Hepatocyte (in vitro differentiated cells): Measurements from ENCODE around the gene ZBTB16. TPM values are rescaled to one million over a fixed set of nuclear protein-coding genes. Genes with fewer than 3 reads are reported as not detected.
A peak's percentile ranks its signal among the peaks of the same experiment; 100 is the strongest.

Experiments
- DNase-seq: peaks from one replicate; pipeline ENCODE4 v3.0.0-alpha.2; 2016; ENCODE audit warnings: low spot score
- H2AFZ ChIP-seq: fragments of 200-600 bp; sonication (generic); 2 replicates; pipeline ENCODE4 v1.6.0; 2016; ENCODE audit warnings: antibody characterized with exemption, mild to moderate bottlenecking
- H3K27ac ChIP-seq: fragments of 200-600 bp; sonication (generic); 2 replicates; pipeline ENCODE4 v1.5.1; 2016; ENCODE audit warnings: mild to moderate bottlenecking
- H3K27me3 ChIP-seq: fragments of 200-600 bp; sonication (generic); 2 replicates; pipeline ENCODE4 v1.6.1; 2016
- H3K36me3 ChIP-seq: fragments of 200-600 bp; sonication (generic); replicated peaks from 2 replicates; pipeline ENCODE4 v1.5.1; 2016; ENCODE audit warnings: low read depth; ENCODE audit not compliant: insufficient read depth
- H3K4me1 ChIP-seq: fragments of 200-600 bp; sonication (generic); 2 replicates; pipeline ENCODE4 v1.5.1; 2016; ENCODE audit warnings: mild to moderate bottlenecking, moderate library complexity; ENCODE audit not compliant: insufficient read depth
- H3K4me2 ChIP-seq: fragments of 200-600 bp; sonication (generic); 2 replicates; pipeline ENCODE4 v1.6.0; 2016
- H3K4me3 ChIP-seq: fragments of 200-600 bp; sonication (generic); 2 replicates; pipeline ENCODE4 v1.5.1; 2016; ENCODE audit warnings: mild to moderate bottlenecking
- H3K79me2 ChIP-seq: fragments of 200-600 bp; sonication (generic); 2 replicates; pipeline ENCODE4 v1.6.0; 2017; ENCODE audit warnings: mild to moderate bottlenecking
- H3K9me2 ChIP-seq: fragments of 200-600 bp; sonication (generic); replicated peaks from 2 replicates; pipeline ENCODE4 v1.6.0; 2017; ENCODE audit warnings: mild to moderate bottlenecking; ENCODE audit not compliant: insufficient read depth
- H3K9me3 ChIP-seq: fragments of 200-600 bp; sonication (generic); 2 replicates; pipeline ENCODE4 v1.5.1; 2016; ENCODE audit warnings: low read depth, mild to moderate bottlenecking
- H4K20me1 ChIP-seq: fragments of 200-600 bp; sonication (generic); 2 replicates; pipeline ENCODE4 v1.6.0; 2016; ENCODE audit warnings: mild to moderate bottlenecking; ENCODE audit not compliant: insufficient read depth, poor library complexity, severe bottlenecking
- EZH2 ChIP-seq: fragments of 200-600 bp; sonication (generic); IDR thresholded peaks from 2 replicates; pipeline ENCODE4 v1.6.1; 2016; ENCODE audit warnings: antibody characterized with exemption, mild to moderate bottlenecking, borderline replicate concordance
- EZH2phosphoT487 ChIP-seq: fragments of 200-600 bp; sonication (generic); IDR thresholded peaks from one replicate; pipeline ENCODE4 v1.6.1; 2018; ENCODE audit warnings: antibody characterized with exemption, mild to moderate bottlenecking, low read depth, moderate library complexity; ENCODE audit not compliant: unreplicated experiment, severe bottlenecking
- WGBS: methylation state at CpG from one replicate; pipeline ENCODE4 v1.1.6; 2016; ENCODE audit warnings: low lambda C conversion rate; ENCODE audit errors: missing lambda C conversion rate; 5-methylcytosine and 5-hydroxymethylcytosine counted together
- polyA plus RNA-seq: library from polyadenylated mRNA; unstranded; fragments of >200 nt; fragmentation: Nextera tagmentation; extraction: Ambion mirVana; gene quantifications from 2 replicates; pipeline ENCODE4 v1.2.1, GENCODE V29; 2016
- total RNA-seq: library from RNA; depleted of rRNA; stranded (reverse); fragments of >200 nt; gene quantifications from 2 replicates; pipeline ENCODE4 v1.2.3, GENCODE V29; 2014
- TF ChIP-seq, protein P1 (sequence below): fragments of 200-600 bp; sonication (generic); IDR thresholded peaks from 2 replicates; pipeline ENCODE4 v1.5.1; 2016; ENCODE audit warnings: antibody characterized with exemption, mild to moderate bottlenecking; ENCODE audit not compliant: poor library complexity

The ZBTB16 gene
- total and polyA plus RNA-seq, 2 experiments from 2014 or later = 30.1 to 52.3 TPM

DNA sequence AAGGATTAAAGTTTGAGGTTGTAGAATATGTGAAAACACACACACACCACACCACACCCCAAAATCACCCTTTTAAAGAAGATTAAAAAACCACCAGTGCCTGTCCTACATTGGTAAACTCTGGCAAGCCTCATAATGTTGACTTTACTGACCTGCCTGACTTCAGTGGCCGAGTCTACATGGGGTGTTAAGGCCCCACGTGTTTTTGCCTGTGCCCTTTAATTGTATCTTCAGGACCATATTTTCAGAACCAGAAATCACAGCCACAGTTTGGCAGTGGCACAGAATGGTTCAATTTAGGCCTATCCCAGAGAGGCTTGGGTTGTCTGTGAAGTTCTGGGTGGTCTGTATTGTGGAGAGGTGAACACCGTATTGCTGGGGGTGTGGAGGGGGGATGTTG lies 33.4 kb downstream of the ZBTB16 start:
- TF ChIP-seq EZH2 (no peak), EZH2phosphoT487 (no peak)
- TF ChIP-seq, protein P1, sequence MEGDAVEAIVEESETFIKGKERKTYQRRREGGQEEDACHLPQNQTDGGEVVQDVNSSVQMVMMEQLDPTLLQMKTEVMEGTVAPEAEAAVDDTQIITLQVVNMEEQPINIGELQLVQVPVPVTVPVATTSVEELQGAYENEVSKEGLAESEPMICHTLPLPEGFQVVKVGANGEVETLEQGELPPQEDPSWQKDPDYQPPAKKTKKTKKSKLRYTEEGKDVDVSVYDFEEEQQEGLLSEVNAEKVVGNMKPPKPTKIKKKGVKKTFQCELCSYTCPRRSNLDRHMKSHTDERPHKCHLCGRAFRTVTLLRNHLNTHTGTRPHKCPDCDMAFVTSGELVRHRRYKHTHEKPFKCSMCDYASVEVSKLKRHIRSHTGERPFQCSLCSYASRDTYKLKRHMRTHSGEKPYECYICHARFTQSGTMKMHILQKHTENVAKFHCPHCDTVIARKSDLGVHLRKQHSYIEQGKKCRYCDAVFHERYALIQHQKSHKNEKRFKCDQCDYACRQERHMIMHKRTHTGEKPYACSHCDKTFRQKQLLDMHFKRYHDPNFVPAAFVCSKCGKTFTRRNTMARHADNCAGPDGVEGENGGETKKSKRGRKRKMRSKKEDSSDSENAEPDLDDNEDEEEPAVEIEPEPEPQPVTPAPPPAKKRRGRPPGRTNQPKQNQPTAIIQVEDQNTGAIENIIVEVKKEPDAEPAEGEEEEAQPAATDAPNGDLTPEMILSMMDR = no peak
- Histone ChIP-seq H3K27me3 (no peaks in the 10 kb centered on the region), H3K4me1 (peaks cover 23% of the 10 kb centered on the region), H3K9me2 (no peaks in the 10 kb centered on the region), H3K4me2 (no peak overlapping the region), H3K9me3 (no peaks in the 10 kb centered on the region), H3K27ac (no peak overlapping the region), H3K36me3 (no peaks in the 10 kb centered on the region), H4K20me1 (peaks cover 19% of the 10 kb centered on the region), H2AFZ (no peak overlapping the region), H3K4me3 (no peak overlapping the region), H3K79me2 (peaks cover 66% of the 10 kb centered on the region)
- 54% methylated on average over 3 of the region's 3 CpGs for WGBS
- DNase-seq = no peak

DNA sequence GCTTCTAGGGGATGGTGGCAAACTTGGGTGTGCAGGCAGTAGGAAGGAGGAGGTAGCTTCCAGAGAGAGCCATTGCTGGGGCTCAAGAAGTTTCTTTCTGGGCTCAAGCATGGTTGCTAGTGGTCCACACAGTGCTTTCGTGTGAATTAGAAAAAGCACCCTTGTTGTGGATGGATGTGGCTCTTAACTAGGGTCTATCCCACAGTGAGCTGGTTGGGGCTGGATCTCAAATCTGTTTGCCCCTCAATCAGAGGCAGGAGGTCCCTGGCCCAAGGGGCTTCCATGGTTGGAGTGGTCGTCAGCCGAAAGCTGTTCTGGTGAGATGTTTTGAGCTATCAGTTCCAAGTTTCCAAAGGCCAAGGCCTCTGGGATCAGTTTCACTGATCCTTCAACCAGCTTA lies 35.0 kb downstream of the ZBTB16 start:
- Histone ChIP-seq H3K9me3 (no peaks in the 10 kb centered on the region), H3K4me2 (no peak overlapping the region), H3K27ac (no peak overlapping the region), H3K4me1 (peaks cover 37% of the 10 kb centered on the region), H3K9me2 (no peaks in the 10 kb centered on the region), H2AFZ (no peak overlapping the region), H3K4me3 (no peak overlapping the region), H3K27me3 (no peaks in the 10 kb centered on the region), H3K36me3 (no peaks in the 10 kb centered on the region), H4K20me1 (peaks cover 19% of the 10 kb centered on the region), H3K79me2 (peaks cover 60% of the 10 kb centered on the region)
- TF ChIP-seq EZH2 (no peak), EZH2phosphoT487 (no peak)
- TF ChIP-seq, protein P1 = no peak
- whole genome bisulfite sequencing = 97% methylated on average over 3 of the region's 3 CpGs
- no peak for DNase-seq

DNA sequence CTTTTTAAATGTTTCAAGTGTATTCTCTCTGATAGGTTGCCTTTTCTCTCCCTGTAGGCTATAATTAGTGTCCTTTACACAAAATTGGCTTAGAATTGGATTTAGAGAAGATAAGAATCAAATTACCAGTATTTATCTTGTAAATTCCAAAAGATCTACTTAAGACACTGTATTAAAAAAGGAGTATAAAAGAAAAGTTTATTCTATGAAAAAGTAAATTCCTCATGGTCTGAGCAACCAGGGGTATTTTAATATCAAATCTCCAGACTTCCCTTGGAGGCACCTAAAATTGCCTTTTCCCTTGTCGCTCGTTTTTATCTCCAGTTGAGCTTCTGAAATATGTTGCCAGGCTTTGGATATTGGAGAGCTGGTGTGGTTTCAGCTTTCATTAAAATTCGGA lies 36.4 kb downstream of the ZBTB16 start:
- Histone ChIP-seq H4K20me1 (peaks cover 13% of the 10 kb centered on the region), H3K27ac (no peak overlapping the region), H3K36me3 (no peaks in the 10 kb centered on the region), H3K4me2 (no peak overlapping the region), H3K4me1 (peaks cover 44% of the 10 kb centered on the region), H3K9me2 (no peaks in the 10 kb centered on the region), H3K27me3 (no peaks in the 10 kb centered on the region), H3K9me3 (no peaks in the 10 kb centered on the region), H3K79me2 (peaks cover 62% of the 10 kb centered on the region), H3K4me3 (no peak overlapping the region), H2AFZ (no peak overlapping the region)
- DNase-seq = no peak
- WGBS = 17% methylated on average over 3 of the region's 3 CpGs
- TF ChIP-seq, protein P1 = no peak

DNA sequence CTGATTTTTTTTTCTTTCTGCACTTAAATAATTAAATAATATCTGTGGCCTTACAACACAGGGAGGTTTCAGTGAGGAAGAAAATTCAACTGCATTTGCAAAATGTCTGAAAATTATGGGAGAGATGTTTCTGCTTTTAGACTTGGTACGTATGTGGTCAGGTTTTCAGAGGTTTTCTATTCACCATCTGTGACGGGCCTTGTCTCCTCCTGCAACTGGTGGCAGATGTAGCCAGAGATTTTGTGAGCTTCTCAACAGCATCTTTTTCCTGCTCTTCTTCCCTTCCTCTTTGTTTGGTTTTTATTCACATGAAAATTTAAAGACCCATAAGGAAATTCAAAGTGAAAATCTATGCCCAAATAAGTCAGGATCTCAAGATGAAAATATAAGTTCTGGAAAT lies 38.3 kb downstream of the ZBTB16 start:
- H3K9me3 ChIP-seq = no peaks in the 10 kb centered on the region
- no peak overlapping the region for H3K4me2 ChIP-seq
- no peaks in the 10 kb centered on the region for H3K27me3 ChIP-seq
- 95% methylated on average over 2 of the region's 2 CpGs for WGBS
- H3K4me1 ChIP-seq = peaks cover 34% of the 10 kb centered on the region
- H4K20me1 ChIP-seq = peaks cover 9% of the 10 kb centered on the region
- no peak overlapping the region for H2AFZ ChIP-seq
- TF ChIP-seq, protein P1 = no peak
- TF ChIP-seq EZH2 (no peak), EZH2phosphoT487 (no peak)
- no peak overlapping the region for H3K4me3 ChIP-seq
- no peaks in the 10 kb centered on the region for H3K36me3 ChIP-seq
- peaks cover 71% of the 10 kb centered on the region for H3K79me2 ChIP-seq
- H3K9me2 ChIP-seq = no peaks in the 10 kb centered on the region
- peak overlapping the region; percentile 65 for H3K27ac ChIP-seq
- DNase-seq = no peak
